ENCODE results near the gene HOXB5. TPM values are rescaled to one million over a fixed set of nuclear protein-coding genes. Genes with fewer than 3 reads are reported as not detected.

Gene HOXB5
- total and polyA plus RNA-seq, 2 of the 4 experiments (the other 2 are of a cell fraction): 0.54 to 18.0 TPM

- Histone ChIP-seq H2BK120ac (ENCODE audit: low read depth, low read length) (no peak overlapping the region), H2AK5ac (ENCODE audit: low read depth, low read length) (no peak overlapping the region), H3K79me1 (ENCODE audit: low read depth in 1 of 2, low read length in 2 of 2) (no peaks in the 10 kb centered on the region), H3K27ac (ENCODE audit: insufficient read depth, low read length) (no peak overlapping the region), H3K14ac (replicated peaks; ENCODE audit: low read depth, low read length) (no peak overlapping the region), H2AK9ac (replicated peaks; ENCODE audit: low read depth, low read length, poor library complexity) (no peak overlapping the region), H3K18ac (ENCODE audit: low read depth, low read length) (no peak overlapping the region), H3K9me1 (ENCODE audit: insufficient read depth, low read length) (no peaks in the 10 kb centered on the region), H3K4me1 (ENCODE audit: control insufficient read depth, insufficient read depth, low read length) (no peaks in the 10 kb centered on the region), H3K27me3 (ENCODE audit: control insufficient read depth, insufficient read depth, low read length) (peaks cover 98% of the 10 kb centered on the region), H2BK15ac (ENCODE audit: low read depth, low read length) (no peak overlapping the region), H2AFZ (replicated peaks; ENCODE audit: low read length, poor library complexity) (no peak overlapping the region), H3K56ac (ENCODE audit: extremely low read depth, insufficient read depth, low read length) (no peak overlapping the region), H3K36me3 (ENCODE audit: control insufficient read depth, insufficient read depth, low read length) (no peaks in the 10 kb centered on the region), H2BK5ac (ENCODE audit: low read depth, low read length, poor library complexity, severe bottlenecking) (no peak overlapping the region), H4K20me1 (ENCODE audit: insufficient read depth, low read length) (peaks cover 3% of the 10 kb centered on the region; the same call in 1 of the 2 replicates), H3K4me3 (ENCODE audit: insufficient read depth, low read depth, low read length) (no peak overlapping the region), H3K23ac (ENCODE audit: low read depth, low read length) (no peak overlapping the region), H4K8ac (ENCODE audit: low read depth in 2 of 2, low read length in 2 of 2) (no peak overlapping the region), H4K5ac (ENCODE audit: low read depth, low read length) (no peak overlapping the region), H3K4me2 (ENCODE audit: low read depth, low read length) (no peak overlapping the region), H3K4ac (ENCODE audit: low read depth, low read length) (no peak overlapping the region), H3K9ac (ENCODE audit: low read depth, low read length) (no peak overlapping the region), H2BK20ac (ENCODE audit: low read depth, low read length) (no peak overlapping the region), H4K91ac (ENCODE audit: insufficient read depth, low read depth, low read length) (no peak overlapping the region), H3K9me3 (ENCODE audit: control insufficient read depth, insufficient read depth, low read length) (peaks cover 37% of the 10 kb centered on the region)
- intact Hi-C loops (cut with micrococcal nuclease) (no loop called here), in situ Hi-C loops (cut with MboI; ENCODE audit: low sequenced_read_pairs) (no loop called here), dilution Hi-C loops (cut with HindIII; ENCODE audit: low sequenced_read_pairs, unreplicated experiment) (no loop called here)
- ChIA-PET CTCF (no interaction called here), POLR2A (ENCODE audit: unreplicated experiment) (no interaction called here)
- no TSS peak for BruUV-seq (replicated peaks)
- TF ChIP-seq MAFK (IDR thresholded peaks at IDR 0.05; ENCODE audit: low read depth, low read length) (no peak), BHLHE40 (IDR thresholded peaks at IDR 0.05; ENCODE audit: low read depth, low read length) (no peak), MAZ (IDR thresholded peaks at IDR 0.05; ENCODE audit: borderline replicate concordance, low read depth, low read length) (no peak), SMC3 (IDR thresholded peaks at IDR 0.05; ENCODE audit: low read depth, low read length) (no peak), CEBPB (IDR thresholded peaks at IDR 0.05; ENCODE audit: low read depth, low read length) (no peak), RFX5 (IDR thresholded peaks at IDR 0.05; ENCODE audit: low read depth, low read length) (no peak)
- TF ChIP-seq, protein P1, sequence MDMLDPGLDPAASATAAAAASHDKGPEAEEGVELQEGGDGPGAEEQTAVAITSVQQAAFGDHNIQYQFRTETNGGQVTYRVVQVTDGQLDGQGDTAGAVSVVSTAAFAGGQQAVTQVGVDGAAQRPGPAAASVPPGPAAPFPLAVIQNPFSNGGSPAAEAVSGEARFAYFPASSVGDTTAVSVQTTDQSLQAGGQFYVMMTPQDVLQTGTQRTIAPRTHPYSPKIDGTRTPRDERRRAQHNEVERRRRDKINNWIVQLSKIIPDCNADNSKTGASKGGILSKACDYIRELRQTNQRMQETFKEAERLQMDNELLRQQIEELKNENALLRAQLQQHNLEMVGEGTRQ (IDR thresholded peaks at IDR 0.05; ENCODE audit: low read depth, low read length): no peak
- TF ChIP-seq, protein P2, sequence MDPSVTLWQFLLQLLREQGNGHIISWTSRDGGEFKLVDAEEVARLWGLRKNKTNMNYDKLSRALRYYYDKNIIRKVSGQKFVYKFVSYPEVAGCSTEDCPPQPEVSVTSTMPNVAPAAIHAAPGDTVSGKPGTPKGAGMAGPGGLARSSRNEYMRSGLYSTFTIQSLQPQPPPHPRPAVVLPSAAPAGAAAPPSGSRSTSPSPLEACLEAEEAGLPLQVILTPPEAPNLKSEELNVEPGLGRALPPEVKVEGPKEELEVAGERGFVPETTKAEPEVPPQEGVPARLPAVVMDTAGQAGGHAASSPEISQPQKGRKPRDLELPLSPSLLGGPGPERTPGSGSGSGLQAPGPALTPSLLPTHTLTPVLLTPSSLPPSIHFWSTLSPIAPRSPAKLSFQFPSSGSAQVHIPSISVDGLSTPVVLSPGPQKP (IDR thresholded peaks at IDR 0.05; ENCODE audit: borderline replicate concordance, low read depth, low read length): no peak
- TF ChIP-seq, protein P3, sequence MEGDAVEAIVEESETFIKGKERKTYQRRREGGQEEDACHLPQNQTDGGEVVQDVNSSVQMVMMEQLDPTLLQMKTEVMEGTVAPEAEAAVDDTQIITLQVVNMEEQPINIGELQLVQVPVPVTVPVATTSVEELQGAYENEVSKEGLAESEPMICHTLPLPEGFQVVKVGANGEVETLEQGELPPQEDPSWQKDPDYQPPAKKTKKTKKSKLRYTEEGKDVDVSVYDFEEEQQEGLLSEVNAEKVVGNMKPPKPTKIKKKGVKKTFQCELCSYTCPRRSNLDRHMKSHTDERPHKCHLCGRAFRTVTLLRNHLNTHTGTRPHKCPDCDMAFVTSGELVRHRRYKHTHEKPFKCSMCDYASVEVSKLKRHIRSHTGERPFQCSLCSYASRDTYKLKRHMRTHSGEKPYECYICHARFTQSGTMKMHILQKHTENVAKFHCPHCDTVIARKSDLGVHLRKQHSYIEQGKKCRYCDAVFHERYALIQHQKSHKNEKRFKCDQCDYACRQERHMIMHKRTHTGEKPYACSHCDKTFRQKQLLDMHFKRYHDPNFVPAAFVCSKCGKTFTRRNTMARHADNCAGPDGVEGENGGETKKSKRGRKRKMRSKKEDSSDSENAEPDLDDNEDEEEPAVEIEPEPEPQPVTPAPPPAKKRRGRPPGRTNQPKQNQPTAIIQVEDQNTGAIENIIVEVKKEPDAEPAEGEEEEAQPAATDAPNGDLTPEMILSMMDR (conservative IDR thresholded peaks at IDR 0.05; ENCODE audit: low read depth, low read length): no peak
- WGBS, 2 experiments (ENCODE audit: extremely low coverage in 2 of 2, insufficient read length in 1 of 2): 13% methylated on average over 2 of the region's 7 CpGs; no CpG with 5 or more reads in 1 of the 2 experiments
- no peak for ATAC-seq (ENCODE audit: low read depth)
- no peak for DNase-seq
These were observed 39.1 kb upstream of the HOXB5 start for GRCh38 chr17:48632579-48633265.
